CD4-positive, alpha-beta T cell treated with Interleukin-12 subunit alpha and Interleukin-12 subunit beta, for 1 hour (primary cell): ENCODE data around the gene SLC24A3.

Experiments
- DNase-seq: peaks from one replicate; pipeline ENCODE4 v3.0.0-alpha.2; 2020

Gene SLC24A3

GRCh38 chr20:19699180-19699971 lies 486.9 kb downstream of the SLC24A3 start:
- DNase-seq = no peak

- no peak for DNase-seq
Measured at GRCh38 chr20:19701429-19701828, 489.0 kb downstream of the SLC24A3 start.

- no peak for DNase-seq
Measured at GRCh38 chr20:19706463-19706862, 494.0 kb downstream of the SLC24A3 start.

- DNase-seq = no peak
Measured at GRCh38 chr20:19709635-19710335, 497.3 kb downstream of the SLC24A3 start.

- DNase-seq = no peak
Measured at GRCh38 chr20:19710336-19711120, 498.1 kb downstream of the SLC24A3 start.

- DNase-seq = no peak
Measured at GRCh38 chr20:19711126-19711525, 498.7 kb downstream of the SLC24A3 start.

- DNase-seq = no peak
Measured at GRCh38 chr20:19712721-19713260, 500.3 kb downstream of the SLC24A3 start.

- no peak for DNase-seq
Measured at GRCh38 chr20:19713822-19714578, 501.6 kb downstream of the SLC24A3 start.

GRCh38 chr20:19714579-19714840 lies 502.1 kb downstream of the SLC24A3 start:
- DNase-seq = no peak

GRCh38 chr20:19715986-19716385 lies 503.5 kb downstream of the SLC24A3 start:
- DNase-seq = no peak

- no peak for DNase-seq
Measured at GRCh38 chr20:19718880-19719279, 506.4 kb downstream of the SLC24A3 start.

- no peak for DNase-seq
Measured at GRCh38 chr20:19720991-19721390, 508.5 kb downstream of the SLC24A3 start.

GRCh38 chr20:19723051-19723450 lies 510.6 kb downstream of the SLC24A3 start:
- DNase-seq = no peak

- no peak for DNase-seq
Measured at GRCh38 chr20:19723813-19724430, 511.5 kb downstream of the SLC24A3 start.

- DNase-seq = no peak
Measured at GRCh38 chr20:19725373-19725772, 512.9 kb downstream of the SLC24A3 start.

GRCh38 chr20:19725814-19726525 lies 513.5 kb downstream of the SLC24A3 start:
- DNase-seq = no peak

- no peak for DNase-seq
Measured at GRCh38 chr20:19727251-19727847, 514.9 kb downstream of the SLC24A3 start.

- DNase-seq = no peak
Measured at GRCh38 chr20:19729672-19730071, 517.2 kb downstream of the SLC24A3 start.

- DNase-seq = no peak
Measured at GRCh38 chr20:19730706-19731105, 518.3 kb downstream of the SLC24A3 start.

- no peak for DNase-seq
Measured at GRCh38 chr20:19734811-19735210, 522.4 kb downstream of the SLC24A3 start.

- no peak for DNase-seq
Measured at GRCh38 chr20:19735446-19735845, 523.0 kb downstream of the SLC24A3 start.
